ENCODE measurements around the gene DYRK2. TPM values are rescaled to one million over a fixed set of nuclear protein-coding genes. Genes with fewer than 3 reads are reported as not detected.

The DYRK2 gene
- total RNA-seq, 6 experiments from 2014 or later = 30.4 to 40.1 (median 31.6) TPM

DNA sequence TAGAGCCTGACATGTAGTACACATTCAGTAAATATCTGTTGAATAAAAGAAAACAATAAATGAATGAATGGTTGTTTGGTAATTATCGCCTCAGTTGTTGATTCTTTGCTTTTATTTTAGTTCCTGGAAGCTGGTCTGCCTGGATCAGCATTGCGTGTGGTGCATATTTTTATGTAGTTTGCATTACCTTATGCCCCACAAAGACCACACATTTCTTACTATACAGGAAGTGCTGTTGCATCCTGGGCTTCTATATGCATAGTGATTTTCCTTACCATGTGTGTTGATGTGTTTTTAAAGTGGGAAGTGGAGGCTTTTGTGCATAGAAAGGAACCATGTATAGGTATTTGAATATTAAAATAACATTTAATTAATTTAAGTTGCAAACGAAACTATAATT lies 43.6 kb downstream of the DYRK2 start:
- Mint-ChIP-seq H3K4me1 (ENCODE audit: low read depth) (peaks cover 14% of the 10 kb centered on the region), H3K4me3 (no peak overlapping the region), H3K36me3 (ENCODE audit: low read depth) (peaks cover 14% of the 10 kb centered on the region), H3K9me3 (no peaks in the 10 kb centered on the region), H3K27me3 (ENCODE audit: insufficient read depth) (peaks cover 1% of the 10 kb centered on the region; the same call in 1 of the 2 replicates), H3K27ac (no peak overlapping the region)
- DNase-seq = no peak
- TF ChIP-seq, protein P1, sequence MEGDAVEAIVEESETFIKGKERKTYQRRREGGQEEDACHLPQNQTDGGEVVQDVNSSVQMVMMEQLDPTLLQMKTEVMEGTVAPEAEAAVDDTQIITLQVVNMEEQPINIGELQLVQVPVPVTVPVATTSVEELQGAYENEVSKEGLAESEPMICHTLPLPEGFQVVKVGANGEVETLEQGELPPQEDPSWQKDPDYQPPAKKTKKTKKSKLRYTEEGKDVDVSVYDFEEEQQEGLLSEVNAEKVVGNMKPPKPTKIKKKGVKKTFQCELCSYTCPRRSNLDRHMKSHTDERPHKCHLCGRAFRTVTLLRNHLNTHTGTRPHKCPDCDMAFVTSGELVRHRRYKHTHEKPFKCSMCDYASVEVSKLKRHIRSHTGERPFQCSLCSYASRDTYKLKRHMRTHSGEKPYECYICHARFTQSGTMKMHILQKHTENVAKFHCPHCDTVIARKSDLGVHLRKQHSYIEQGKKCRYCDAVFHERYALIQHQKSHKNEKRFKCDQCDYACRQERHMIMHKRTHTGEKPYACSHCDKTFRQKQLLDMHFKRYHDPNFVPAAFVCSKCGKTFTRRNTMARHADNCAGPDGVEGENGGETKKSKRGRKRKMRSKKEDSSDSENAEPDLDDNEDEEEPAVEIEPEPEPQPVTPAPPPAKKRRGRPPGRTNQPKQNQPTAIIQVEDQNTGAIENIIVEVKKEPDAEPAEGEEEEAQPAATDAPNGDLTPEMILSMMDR (IDR thresholded peaks at IDR 0.05) = no peak

DNA sequence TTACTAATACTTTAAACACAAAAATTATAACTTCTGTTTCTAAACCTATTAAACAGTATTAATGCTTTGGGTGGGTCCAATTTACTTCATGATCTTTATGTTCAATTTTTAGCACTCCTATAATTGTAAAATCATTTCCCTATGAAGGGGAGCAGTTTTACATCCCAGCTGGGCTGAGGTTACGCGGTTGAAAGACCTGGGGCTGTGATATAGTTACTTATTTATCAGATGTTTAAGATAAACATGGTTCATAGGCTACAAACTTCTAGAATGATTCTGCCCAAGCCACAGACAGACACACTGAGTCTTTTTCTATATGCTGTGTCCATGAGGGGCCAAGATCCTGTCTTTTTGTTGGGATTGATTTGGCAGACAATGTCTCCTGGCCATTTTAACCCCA lies 44.4 kb downstream of the DYRK2 start:
- Mint-ChIP-seq H3K27ac (no peak overlapping the region), H3K4me3 (no peak overlapping the region), H3K27me3 (ENCODE audit: insufficient read depth) (peaks cover 1% of the 10 kb centered on the region; the same call in 1 of the 2 replicates), H3K4me1 (ENCODE audit: low read depth) (peaks cover 22% of the 10 kb centered on the region), H3K36me3 (ENCODE audit: low read depth) (peaks cover 8% of the 10 kb centered on the region), H3K9me3 (no peaks in the 10 kb centered on the region)
- no peak for DNase-seq
- TF ChIP-seq, protein P1 (IDR thresholded peaks at IDR 0.05) = no peak

DNA sequence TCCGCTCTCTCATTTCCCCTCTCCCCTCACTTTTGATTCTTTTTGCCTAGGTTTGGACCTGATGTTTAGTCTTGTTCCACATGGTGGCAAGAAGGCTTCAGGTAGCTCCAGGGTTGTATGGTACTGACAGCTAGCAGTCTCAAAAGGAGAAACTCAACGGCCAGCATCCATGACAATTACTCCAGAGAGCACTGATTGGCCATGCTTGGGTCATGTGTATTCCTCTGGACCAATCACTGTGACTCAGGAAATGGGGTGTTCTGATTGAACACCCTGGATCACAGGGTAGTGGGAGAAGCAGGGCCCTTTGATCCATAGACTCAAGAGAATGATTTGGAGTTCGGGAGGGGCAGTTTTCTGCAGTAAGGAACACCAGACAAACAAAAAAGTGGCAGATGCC lies 45.3 kb downstream of the DYRK2 start:
- no peak overlapping the region for H3K4me3 Mint-ChIP-seq
- TF ChIP-seq, protein P1 (IDR thresholded peaks at IDR 0.05) = no peak

DNA sequence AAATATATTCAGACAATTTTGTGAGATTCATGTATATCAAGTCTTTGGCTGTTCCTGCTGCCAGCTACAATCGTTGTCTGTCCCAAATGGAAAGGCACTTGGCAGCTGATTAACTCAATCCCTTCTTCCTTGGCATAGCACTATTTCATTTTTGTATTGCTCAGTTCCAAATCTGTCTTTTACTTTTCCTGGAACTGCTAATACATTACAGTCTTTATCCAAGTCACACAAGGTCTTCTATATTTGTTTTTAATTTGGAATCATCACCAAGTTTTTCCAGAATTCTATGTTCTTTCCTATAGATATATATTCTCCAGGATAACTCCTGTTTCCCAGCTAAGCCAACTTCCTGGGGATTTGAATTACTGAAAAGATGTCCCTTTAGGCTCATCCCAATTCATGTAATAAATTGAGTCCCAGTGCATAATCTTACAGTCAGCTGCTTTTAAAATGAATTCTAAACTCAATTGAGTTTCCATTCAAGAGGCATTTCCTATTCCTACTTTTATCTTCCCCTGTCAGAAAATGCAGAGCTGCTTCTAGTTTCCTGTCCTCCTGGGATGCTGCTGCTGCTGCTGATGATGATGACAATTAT lies 45.9 kb downstream of the DYRK2 start:
- Mint-ChIP-seq H3K9me3 (no peaks in the 10 kb centered on the region), H3K27ac (no peak overlapping the region), H3K36me3 (ENCODE audit: low read depth) (peaks cover 8% of the 10 kb centered on the region; the same call in 1 of the 2 replicates), H3K27me3 (ENCODE audit: insufficient read depth) (peaks cover 1% of the 10 kb centered on the region; the same call in 1 of the 2 replicates), H3K4me3 (no peak overlapping the region), H3K4me1 (ENCODE audit: low read depth) (peaks cover 36% of the 10 kb centered on the region)
- TF ChIP-seq, protein P1 (IDR thresholded peaks at IDR 0.05) = no peak
- DNase-seq = no peak

More for the DNA sequence above, 45.3 kb downstream of the DYRK2 start:
- Mint-ChIP-seq H3K27ac (no peak overlapping the region), H3K27me3 (ENCODE audit: insufficient read depth) (peaks cover 1% of the 10 kb centered on the region; the same call in 1 of the 2 replicates), H3K36me3 (ENCODE audit: low read depth) (peaks cover 8% of the 10 kb centered on the region), H3K4me1 (ENCODE audit: low read depth) (peaks cover 31% of the 10 kb centered on the region), H3K9me3 (no peaks in the 10 kb centered on the region)
- DNase-seq = no peak

DNA sequence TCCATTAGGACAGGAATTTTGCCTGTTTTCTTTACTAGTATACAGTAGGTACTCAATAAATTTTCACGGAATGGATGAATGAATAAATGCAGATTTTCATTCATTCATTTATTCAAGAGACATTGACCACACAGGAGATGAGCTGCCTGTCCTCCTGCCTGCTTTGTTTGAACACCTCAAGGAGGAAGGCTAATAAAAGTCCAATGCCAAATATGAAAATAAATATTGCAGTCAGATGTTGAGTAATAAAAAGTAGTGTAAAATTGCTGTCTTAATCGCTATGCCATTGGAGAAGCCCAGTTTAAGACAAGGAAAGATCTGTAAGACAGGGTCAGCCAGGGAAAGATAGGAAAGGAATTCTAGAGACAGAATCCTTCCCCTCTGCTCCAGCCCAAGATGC lies 47.4 kb downstream of the DYRK2 start:
- TF ChIP-seq, protein P1 (IDR thresholded peaks at IDR 0.05) = no peak
- H3K27ac Mint-ChIP-seq = no peak overlapping the region; the same call in 1 of the 2 replicates
- no peak for DNase-seq
- H3K4me1 Mint-ChIP-seq (ENCODE audit: low read depth) = peaks cover 50% of the 10 kb centered on the region
- no peaks in the 10 kb centered on the region for H3K9me3 Mint-ChIP-seq
- H3K27me3 Mint-ChIP-seq (ENCODE audit: insufficient read depth) = peaks cover 1% of the 10 kb centered on the region; the same call in 1 of the 2 replicates
- no peak overlapping the region for H3K4me3 Mint-ChIP-seq
- peaks cover 8% of the 10 kb centered on the region; the same call in 1 of the 2 replicates for H3K36me3 Mint-ChIP-seq (ENCODE audit: low read depth)
